Measurements from ENCODE around the gene LCE6A.

DNA sequence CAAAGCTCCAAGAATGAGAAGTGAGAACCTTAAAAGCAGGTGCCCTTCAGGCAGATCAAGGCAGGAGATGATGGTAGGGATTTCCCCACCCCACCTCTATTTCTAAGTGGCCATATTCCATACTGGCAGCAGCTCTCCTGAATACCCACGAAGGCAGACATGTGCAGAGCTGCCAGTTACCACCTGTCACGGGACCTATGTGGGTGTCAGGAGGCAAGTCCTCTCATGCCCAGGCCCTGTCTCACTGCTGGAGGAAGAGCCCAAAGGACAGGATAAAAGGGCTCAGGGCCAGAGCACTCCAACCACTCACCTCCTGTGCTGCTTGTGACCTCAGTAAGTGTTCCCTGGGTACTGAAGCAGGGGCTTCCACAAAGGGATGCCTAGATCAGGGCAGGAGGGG lies 31.6 kb upstream of the LCE6A start:
- no peak for TF ChIP-seq POLR2A (IDR thresholded peaks at IDR 0.05; ENCODE audit: low read length)
- no peak for TF ChIP-seq GATA1 (IDR thresholded peaks at IDR 0.05; ENCODE audit: low read depth, low read length)
